ENCODE measurements around the gene ICE1.
"Not testable (repeated sequence)": the region's sequence is repeated elsewhere in the genome, so short reads cannot be mapped to it uniquely, and the experiment has no call there.

The ICE1 gene

GRCh38 chr5:5451863-5452262 lies 29.4 kb downstream of the ICE1 start:
- no peak for DNase-seq

- DNase-seq: no peak
These were observed 30.7 kb downstream of the ICE1 start for GRCh38 chr5:5453131-5453530.

GRCh38 chr5:5454391-5454790 lies 31.9 kb downstream of the ICE1 start:
- DNase-seq: no peak

- no peak for DNase-seq
These were observed 34.4 kb downstream of the ICE1 start for GRCh38 chr5:5456858-5457257.

GRCh38 chr5:5460311-5460710 lies 37.8 kb downstream of the ICE1 start:
- DNase-seq: no peak

- DNase-seq: no peak
These were observed 38.5 kb downstream of the ICE1 start for GRCh38 chr5:5461012-5461411.

- no peak for DNase-seq
These were observed 41.7 kb downstream of the ICE1 start for GRCh38 chr5:5464036-5464715.

- DNase-seq: no peak
These were observed 43.8 kb downstream of the ICE1 start for GRCh38 chr5:5466227-5466626.

- no peak for DNase-seq
These were observed 45.3 kb downstream of the ICE1 start for GRCh38 chr5:5467737-5468136.

- no peak for DNase-seq
These were observed 48.5 kb downstream of the ICE1 start for GRCh38 chr5:5470933-5471332.

- DNase-seq: no peak
These were observed 50.7 kb downstream of the ICE1 start for GRCh38 chr5:5473226-5473625.

GRCh38 chr5:5474961-5475360 lies 52.5 kb downstream of the ICE1 start:
- no peak for DNase-seq

- no peak for DNase-seq
These were observed 53.5 kb downstream of the ICE1 start for GRCh38 chr5:5475975-5476374.

GRCh38 chr5:5479578-5479977 lies 57.1 kb downstream of the ICE1 start:
- not testable (repeated sequence) for DNase-seq

- no peak for DNase-seq
These were observed 58.1 kb downstream of the ICE1 start for GRCh38 chr5:5480481-5481111.

GRCh38 chr5:5481206-5481605 lies 58.7 kb downstream of the ICE1 start:
- no peak for DNase-seq

GRCh38 chr5:5481633-5482032 lies 59.2 kb downstream of the ICE1 start:
- DNase-seq: no peak

GRCh38 chr5:5483350-5483749 lies 60.9 kb downstream of the ICE1 start:
- no peak for DNase-seq

GRCh38 chr5:5483880-5484598 lies 61.6 kb downstream of the ICE1 start:
- DNase-seq: no peak

GRCh38 chr5:5486122-5486521 lies 63.6 kb downstream of the ICE1 start:
- DNase-seq: no peak

GRCh38 chr5:5487585-5488360 lies 65.3 kb downstream of the ICE1 start:
- DNase-seq: no peak

- DNase-seq: no peak
These were observed 68.4 kb downstream of the ICE1 start for GRCh38 chr5:5490774-5491347.

All from NCI-H1930 (cell line).